Activated CD8-positive, alpha-beta memory T cell treated with anti-CD3 and anti-CD28 coated beads for 24 hours (primary cell): Measurements from ENCODE around the gene HTT.
"Not testable (repeated sequence)": the region's sequence is repeated elsewhere in the genome, so short reads cannot be mapped to it uniquely, and the experiment has no call there.

Source experiments
- DNase-seq: peaks from one replicate; pipeline ENCODE4 v3.0.0-alpha.2; 2020

The HTT gene

GRCh38 chr4:3046623-3047022 lies 27.9 kb upstream of the HTT start:
- no peak for DNase-seq

- DNase-seq = peak; percentile 82
Observed at GRCh38 chr4:3047464-3048286, 26.8 kb upstream of the HTT start.

- not testable (repeated sequence) for DNase-seq
Observed at GRCh38 chr4:3051141-3051897, 23.2 kb upstream of the HTT start.

DNA sequence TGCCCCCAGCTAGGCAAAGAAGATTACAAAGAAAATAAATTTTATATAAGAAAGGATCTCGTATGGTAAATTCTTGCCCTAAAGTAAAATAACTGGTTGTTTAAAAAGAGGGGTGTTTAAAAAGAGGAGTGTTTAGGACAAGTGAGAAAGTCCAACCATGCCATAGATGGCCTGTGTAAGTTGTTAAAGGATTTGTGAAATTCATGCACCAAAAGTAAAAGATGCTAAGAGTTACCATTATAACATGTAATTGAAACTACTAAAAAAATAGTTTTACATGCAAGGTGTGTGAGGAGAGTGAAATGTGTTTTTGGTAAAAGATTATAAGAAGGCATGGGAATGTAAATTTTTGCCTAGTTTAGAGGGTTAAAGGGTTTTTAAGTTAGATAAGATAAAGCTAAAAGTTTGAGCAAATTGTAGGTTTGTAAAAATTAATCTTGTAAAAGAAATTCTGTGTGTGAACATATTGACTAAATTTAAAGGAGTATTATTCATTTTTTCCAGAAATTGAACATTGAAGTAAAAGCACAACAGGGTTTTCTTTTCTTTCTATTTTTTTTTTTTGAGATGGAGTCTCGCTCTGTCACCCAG lies 20.2 kb upstream of the HTT start:
- DNase-seq = no peak

GRCh38 chr4:3059943-3060342 lies 14.5 kb upstream of the HTT start:
- DNase-seq = no peak

DNA sequence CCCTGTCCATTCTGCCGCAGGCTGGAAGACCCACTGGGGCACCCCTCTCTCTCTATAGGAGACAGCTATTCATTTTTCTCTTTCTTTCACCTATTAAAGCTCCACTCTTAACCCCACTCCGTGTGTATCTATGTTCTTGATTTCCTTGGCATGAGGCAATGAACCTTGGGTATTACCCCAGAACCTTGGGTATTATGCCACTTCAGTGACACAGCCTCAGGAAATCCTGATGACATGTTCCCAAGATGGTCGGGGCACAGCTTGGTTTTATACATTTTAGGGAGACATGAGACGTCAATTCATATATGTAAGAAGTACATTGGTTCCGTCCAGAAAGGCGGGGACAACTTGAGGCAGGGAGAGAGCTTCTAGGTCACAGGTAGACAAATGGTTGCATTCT lies 13.5 kb upstream of the HTT start:
- no peak for DNase-seq

DNA sequence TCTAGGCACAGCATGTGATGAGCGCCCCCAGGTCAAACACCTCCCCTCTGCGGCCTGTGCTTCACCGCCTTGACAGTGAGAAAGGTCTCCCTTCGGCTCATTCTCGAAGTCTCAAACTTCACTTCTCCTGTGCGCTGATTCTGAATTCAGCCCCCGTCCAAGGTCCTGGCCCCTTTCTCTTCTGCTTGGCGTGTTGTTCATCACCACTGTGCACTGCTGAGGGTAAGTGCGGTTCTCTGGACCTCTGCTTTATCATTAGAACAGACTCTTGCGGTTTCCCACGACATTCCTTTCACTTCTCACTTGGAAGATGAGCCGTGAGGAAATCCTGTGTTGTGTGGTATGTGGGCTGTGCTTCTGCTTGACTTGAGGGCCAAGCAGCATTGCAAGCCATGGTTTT lies 12.0 kb upstream of the HTT start:
- DNase-seq = no peak

DNA sequence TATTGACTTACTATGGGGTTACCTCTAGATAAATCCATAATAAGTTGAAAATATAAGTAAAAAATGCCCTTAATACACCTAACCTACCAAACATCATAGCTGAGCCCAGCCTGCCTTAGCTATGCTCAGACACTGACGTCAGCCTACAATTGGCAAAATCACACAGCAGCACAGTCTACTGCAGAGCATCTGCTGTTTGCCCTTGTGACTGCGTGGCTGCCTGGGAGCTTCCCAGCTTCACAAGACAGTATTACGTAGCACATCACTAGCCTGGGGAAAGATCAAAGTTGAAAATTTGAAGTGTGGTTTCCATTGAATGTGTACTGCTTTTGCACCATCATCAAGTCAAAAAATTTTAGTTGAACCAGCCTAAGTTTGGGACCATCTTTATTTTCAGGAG lies 8.9 kb upstream of the HTT start:
- no peak for DNase-seq

GRCh38 chr4:3066836-3067400 lies 7.6 kb upstream of the HTT start:
- no peak for DNase-seq

DNA sequence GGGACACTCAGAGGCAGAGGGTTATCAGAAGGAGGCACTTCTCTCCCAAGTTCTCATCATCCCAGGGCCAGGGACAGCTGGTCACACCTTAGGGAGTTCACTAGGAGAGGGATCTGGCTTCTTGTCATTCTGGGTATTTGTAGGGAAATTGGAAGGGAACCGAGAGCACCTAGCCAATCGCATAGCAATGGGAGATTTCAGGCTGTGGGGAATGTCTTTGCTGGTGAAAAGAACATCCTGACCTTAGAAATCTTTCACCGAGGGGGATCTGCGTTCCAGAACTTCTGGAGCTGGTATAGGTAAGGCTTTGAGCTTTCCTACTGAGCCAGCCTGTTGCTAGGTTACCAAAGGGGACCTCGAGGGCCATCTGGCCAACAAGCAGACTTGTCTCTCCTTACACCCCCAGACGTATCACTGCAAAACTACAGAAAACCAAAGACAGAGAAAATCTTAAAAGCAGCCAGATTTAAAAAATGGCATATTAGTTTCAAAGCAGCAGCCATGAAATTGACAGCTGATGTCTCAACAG lies 6.9 kb upstream of the HTT start:
- no peak for DNase-seq

DNA sequence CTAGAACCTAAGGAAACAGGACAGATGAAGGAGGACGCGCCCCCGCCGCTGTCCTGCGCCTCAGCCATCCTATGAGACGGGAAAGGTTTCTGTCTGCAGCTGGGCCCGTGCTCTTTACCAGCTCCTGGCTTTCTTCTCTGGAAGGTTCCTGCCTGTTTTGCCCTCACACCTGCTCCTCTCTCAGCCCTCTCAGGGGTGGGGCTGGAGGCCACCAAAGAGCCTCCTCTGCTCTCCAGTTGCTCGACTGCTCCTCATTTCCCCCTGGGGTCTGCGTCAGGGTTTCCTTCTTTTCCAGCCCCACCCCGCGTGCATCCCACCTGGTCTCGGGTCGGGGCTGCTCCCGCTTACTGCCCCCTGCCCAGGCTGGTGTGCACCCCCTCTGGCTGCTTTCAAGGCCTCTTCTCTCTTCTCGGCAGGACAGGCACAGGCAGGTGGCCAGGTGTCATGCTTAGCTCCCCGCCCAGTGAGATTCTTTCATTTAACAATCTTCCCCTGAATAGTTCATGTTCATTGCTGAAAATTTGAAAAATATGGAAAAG lies 4.8 kb upstream of the HTT start:
- no peak for DNase-seq

DNA sequence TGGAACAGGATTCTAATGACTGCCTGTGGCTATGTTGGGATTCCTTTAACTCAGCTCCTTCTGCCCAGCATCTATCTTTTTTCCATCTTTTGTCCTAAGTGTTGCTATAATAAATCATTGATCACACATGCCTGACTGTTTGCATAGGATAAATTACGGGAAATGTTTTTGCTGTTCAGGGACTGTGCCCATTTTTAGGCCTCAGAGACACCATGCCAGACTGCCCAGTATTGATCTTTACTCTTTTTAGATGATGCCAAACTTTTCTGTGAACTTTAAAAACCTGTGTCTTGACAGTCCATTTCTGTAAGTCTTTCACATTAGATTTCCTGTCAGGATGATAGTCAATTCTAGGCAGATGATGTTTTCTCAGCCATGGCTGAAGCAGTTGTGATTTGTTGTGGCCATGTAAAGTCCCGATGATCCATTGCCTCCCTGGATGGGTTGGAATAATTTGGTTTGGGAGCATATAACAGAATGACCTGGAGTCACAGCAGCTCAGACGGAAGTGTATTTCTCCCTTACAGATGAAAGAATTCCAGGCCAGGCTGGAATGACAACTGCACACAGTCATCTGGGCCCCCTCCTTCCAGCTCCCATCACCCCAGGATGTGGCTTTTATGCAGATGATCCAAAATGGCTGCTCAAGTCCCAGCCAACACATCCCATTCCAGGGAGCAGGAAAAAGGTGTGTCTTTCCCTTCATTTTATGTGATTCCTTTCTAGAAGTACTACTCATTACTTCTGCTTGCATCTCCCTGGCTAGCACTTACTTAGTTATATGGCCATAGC lies 3.6 kb upstream of the HTT start:
- DNase-seq = no peak

DNA sequence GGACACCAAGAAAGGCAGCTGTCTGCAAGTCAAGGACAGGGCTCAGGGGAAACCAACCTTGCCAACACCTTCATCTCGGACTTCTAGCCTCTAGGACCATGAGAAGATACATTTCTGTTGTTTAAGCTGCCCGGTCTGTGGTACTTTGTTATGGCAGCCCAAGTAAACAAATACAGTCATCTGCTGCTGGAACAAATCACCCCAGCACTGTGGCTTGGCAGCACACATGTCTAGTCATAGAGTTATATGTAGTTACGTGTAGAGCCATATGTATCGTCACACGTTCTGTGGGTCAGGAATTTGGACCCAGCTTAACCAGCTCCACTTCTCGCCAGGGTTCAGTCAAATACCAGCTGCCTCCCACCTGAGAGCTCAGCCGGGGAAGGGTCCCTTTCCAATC lies 2.7 kb upstream of the HTT start:
- DNase-seq = no peak

DNA sequence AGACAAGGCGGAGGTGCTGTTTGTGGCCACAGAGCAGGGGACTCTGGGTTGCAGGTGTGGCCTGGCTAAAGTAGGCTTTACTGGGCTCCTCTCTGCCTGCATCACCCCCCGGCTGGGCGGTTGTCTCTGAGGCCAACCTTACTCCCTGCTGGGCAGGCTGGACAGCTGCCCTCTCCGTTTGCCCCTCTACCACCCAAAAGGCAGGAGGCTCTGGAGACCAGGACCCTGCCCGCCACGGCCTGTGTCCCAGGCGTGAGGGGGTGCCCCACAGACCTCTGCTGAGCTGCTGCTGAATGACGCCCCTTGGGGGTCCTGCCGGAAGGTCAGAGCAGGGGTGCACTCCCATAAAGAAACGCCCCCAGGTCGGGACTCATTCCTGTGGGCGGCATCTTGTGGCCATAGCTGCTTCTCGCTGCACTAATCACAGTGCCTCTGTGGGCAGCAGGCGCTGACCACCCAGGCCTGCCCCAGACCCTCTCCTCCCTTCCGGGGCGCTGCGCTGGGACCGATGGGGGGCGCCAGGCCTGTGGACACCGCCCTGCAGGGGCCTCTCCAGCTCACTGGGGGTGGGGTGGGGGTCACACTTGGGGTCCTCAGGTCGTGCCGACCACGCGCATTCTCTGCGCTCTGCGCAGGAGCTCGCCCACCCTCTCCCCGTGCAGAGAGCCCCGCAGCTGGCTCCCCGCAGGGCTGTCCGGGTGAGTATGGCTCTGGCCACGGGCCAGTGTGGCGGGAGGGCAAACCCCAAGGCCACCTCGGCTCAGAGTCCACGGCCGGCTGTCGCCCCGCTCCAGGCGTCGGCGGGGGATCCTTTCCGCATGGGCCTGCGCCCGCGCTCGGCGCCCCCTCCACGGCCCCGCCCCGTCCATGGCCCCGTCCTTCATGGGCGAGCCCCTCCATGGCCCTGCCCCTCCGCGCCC lies 1.1 kb upstream of the HTT start:
- no peak for DNase-seq

DNA sequence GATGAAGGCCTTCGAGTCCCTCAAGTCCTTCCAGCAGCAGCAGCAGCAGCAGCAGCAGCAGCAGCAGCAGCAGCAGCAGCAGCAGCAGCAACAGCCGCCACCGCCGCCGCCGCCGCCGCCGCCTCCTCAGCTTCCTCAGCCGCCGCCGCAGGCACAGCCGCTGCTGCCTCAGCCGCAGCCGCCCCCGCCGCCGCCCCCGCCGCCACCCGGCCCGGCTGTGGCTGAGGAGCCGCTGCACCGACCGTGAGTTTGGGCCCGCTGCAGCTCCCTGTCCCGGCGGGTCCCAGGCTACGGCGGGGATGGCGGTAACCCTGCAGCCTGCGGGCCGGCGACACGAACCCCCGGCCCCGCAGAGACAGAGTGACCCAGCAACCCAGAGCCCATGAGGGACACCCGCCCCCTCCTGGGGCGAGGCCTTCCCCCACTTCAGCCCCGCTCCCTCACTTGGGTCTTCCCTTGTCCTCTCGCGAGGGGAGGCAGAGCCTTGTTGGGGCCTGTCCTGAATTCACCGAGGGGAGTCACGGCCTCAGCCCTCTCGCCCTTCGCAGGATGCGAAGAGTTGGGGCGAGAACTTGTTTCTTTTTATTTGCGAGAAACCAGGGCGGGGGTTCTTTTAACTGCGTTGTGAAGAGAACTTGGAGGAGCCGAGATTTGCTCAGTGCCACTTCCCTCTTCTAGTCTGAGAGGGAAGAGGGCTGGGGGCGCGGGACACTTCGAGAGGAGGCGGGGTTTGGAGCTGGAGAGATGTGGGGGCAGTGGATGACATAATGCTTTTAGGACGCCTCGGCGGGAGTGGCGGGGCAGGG lies 568 bp downstream of the HTT start:
- peak; percentile 70 for DNase-seq

- DNase-seq = no peak
Observed at GRCh38 chr4:3075652-3075981, 1.1 kb downstream of the HTT start.

DNA sequence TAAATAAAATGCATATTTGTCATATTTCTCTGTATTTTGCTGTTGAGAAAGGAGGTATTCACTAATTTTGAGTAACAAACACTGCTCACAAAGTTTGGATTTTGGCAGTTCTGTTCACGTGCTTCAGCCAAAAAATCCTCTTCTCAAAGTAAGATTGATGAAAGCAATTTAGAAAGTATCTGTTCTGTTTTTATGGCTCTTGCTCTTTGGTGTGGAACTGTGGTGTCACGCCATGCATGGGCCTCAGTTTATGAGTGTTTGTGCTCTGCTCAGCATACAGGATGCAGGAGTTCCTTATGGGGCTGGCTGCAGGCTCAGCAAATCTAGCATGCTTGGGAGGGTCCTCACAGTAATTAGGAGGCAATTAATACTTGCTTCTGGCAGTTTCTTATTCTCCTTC lies 3.3 kb downstream of the HTT start:
- no peak for DNase-seq

DNA sequence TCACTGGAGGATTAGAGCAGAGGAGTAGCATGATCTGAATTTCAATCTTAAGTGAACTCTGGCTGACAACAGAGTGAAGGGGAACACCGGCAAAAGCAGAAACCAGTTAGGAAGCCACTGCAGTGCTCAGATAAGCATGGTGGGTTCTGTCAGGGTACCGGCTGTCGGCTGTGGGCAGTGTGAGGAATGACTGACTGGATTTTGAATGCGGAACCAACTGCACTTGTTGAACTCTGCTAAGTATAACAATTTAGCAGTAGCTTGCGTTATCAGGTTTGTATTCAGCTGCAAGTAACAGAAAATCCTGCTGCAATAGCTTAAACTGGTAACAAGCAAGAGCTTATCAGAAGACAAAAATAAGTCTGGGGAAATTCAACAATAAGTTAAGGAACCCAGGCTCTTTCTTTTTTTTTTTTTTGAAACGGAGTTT lies 5.2 kb downstream of the HTT start:
- no peak for DNase-seq

DNA sequence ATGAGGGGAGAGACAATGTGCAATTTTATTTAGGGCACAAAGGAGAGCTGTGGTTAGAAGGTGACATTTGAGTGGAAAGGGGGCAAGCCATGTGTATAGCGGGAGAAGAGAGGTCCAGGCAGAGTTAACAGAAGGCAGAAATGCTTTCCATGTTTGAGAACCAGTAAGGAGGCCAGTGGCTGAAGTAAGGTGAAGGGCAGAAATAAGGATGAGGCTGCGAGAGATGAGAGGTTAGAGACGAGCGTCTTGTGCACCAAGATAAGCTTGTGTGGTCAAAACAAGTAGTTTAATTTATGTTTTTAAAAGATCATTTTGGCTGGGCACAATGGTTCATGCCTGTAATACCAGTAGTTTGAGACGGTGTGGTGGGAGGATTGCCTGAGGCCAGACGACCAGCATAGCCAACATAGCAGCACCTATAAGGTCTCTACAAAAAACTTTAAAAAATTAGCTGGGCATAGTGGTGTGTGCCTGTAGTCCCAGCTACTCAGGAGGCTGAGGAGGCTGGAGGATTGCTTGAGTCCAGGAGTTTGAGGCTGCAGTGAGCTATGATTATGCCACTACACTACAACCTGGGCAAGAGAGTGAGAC lies 8.5 kb downstream of the HTT start:
- DNase-seq = no peak

GRCh38 chr4:3083732-3084131 lies 9.3 kb downstream of the HTT start:
- no peak for DNase-seq
